HG03097 (cell line): ENCODE results near the gene PPM1B.
A peak's percentile ranks its signal among the peaks of the same experiment; 100 is the strongest.
"Not testable (repeated sequence)": the region's sequence is repeated elsewhere in the genome, so short reads cannot be mapped to it uniquely, and the experiment has no call there.

Experiments
- ATAC-seq: cut with Tn5 transposase; IDR thresholded peaks from one replicate; pipeline ENCODE4 v1.9.1; 2021; ENCODE audit not compliant: unreplicated experiment, low FRiP score

PPM1B gene

GRCh38 chr2:44155666-44156446 is 12.8 kb upstream of the PPM1B start:
- no peak for ATAC-seq

GRCh38 chr2:44163777-44164176 is 4.9 kb upstream of the PPM1B start:
- ATAC-seq: no peak

- no peak for ATAC-seq
Observed at GRCh38 chr2:44164617-44165016, 4.1 kb upstream of the PPM1B start.

GRCh38 chr2:44166096-44166495 is 2.6 kb upstream of the PPM1B start:
- no peak for ATAC-seq

GRCh38 chr2:44167311-44167907 is 1.3 kb upstream of the PPM1B start:
- no peak for ATAC-seq

- ATAC-seq: peak; percentile 80
Observed at GRCh38 chr2:44167908-44168680, 581 bp upstream of the PPM1B start.

- ATAC-seq: peak; percentile 4
Observed at GRCh38 chr2:44169155-44169898, 652 bp downstream of the PPM1B start.

GRCh38 chr2:44170311-44170717 is 1.6 kb downstream of the PPM1B start:
- ATAC-seq: no peak

- no peak for ATAC-seq
Observed at GRCh38 chr2:44171018-44171417, 2.3 kb downstream of the PPM1B start.

- ATAC-seq: not testable (repeated sequence)
Observed at GRCh38 chr2:44171442-44171841, 2.8 kb downstream of the PPM1B start.

- no peak for ATAC-seq
Observed at GRCh38 chr2:44172576-44172975, 3.9 kb downstream of the PPM1B start.

GRCh38 chr2:44178950-44179349 is 10.3 kb downstream of the PPM1B start:
- ATAC-seq: no peak

GRCh38 chr2:44181648-44182047 is 13.0 kb downstream of the PPM1B start:
- no peak for ATAC-seq

- ATAC-seq: no peak
Observed at GRCh38 chr2:44184106-44184505, 15.4 kb downstream of the PPM1B start.

- no peak for ATAC-seq
Observed at GRCh38 chr2:44186810-44187209, 18.1 kb downstream of the PPM1B start.

GRCh38 chr2:44187251-44187650 is 18.6 kb downstream of the PPM1B start:
- no peak for ATAC-seq

- no peak for ATAC-seq
Observed at GRCh38 chr2:44188696-44189095, 20.0 kb downstream of the PPM1B start.

GRCh38 chr2:44189104-44189503 is 20.4 kb downstream of the PPM1B start:
- no peak for ATAC-seq

GRCh38 chr2:44190526-44190925 is 21.9 kb downstream of the PPM1B start:
- ATAC-seq: no peak

- peak; percentile 80 for ATAC-seq
Observed at GRCh38 chr2:44191739-44192138, 23.1 kb downstream of the PPM1B start.

GRCh38 chr2:44192646-44193045 is 24.0 kb downstream of the PPM1B start:
- ATAC-seq: no peak
